H1 (cell line): ENCODE results near the gene NRL. TPM values are rescaled to one million over a fixed set of nuclear protein-coding genes. Genes with fewer than 3 reads are reported as not detected.

ENCODE experiments used
- CHD1 ChIP-seq: IDR thresholded peaks from 2 replicates; pipeline ENCODE4 v1.6.1; 2012; ENCODE audit warnings: low read depth, low read length, improper control_type of control experiment
- GABPA ChIP-seq: IDR thresholded peaks from 2 replicates; pipeline ENCODE4 v1.6.1; 2011; ENCODE audit warnings: mild to moderate bottlenecking, low read length, moderate library complexity, borderline replicate concordance; ENCODE audit not compliant: insufficient read depth
- POU5F1 ChIP-seq: IDR thresholded peaks from 2 replicates; pipeline ENCODE4 v1.6.1; 2011; ENCODE audit warnings: low read depth, mild to moderate bottlenecking, low read length, moderate library complexity
- SP1 ChIP-seq: IDR thresholded peaks from 2 replicates; pipeline ENCODE4 v1.6.1; 2011; ENCODE audit warnings: low read depth, low read length
- TAF1 ChIP-seq: IDR thresholded peaks from 2 replicates; pipeline ENCODE4 v1.6.1; 2011; ENCODE audit warnings: mild to moderate bottlenecking, low read depth, low read length
- polyA plus RNA-seq, 7 experiments: library from polyadenylated mRNA; depleted of rRNA in 3 of 7; stranded (reverse) in 5 of 7; unstranded in 2 of 7; fragments of >200 nt in 5 of 7; fragments of 200-250 nt in 2 of 7; gene quantifications; 1 replicate in 5 of 7; 2 replicates in 1 of 7; 4 replicates in 1 of 7; pipeline versions ENCODE4 v1.2.1 to v1.2.3, GENCODE V29; 2011 to 2013; ENCODE audit warnings: missing spikeins in 2 of 7, mixed read lengths in 2 of 7
- total RNA-seq: library from RNA; stranded (reverse); fragmentation: NEBNext Ultra II Directional; extraction: Animal tissue kit (Norgen Biotek cat#: 25700); gene quantifications from 2 replicates; pipeline ENCODE4 v1.2.1, GENCODE V29; 2021

The NRL gene
- total and polyA plus RNA-seq, 2 of the 8 experiments (the other 6 are each of a cell fraction or from before 2014, with no cell fraction given) = 1.1 to 2.2 TPM

GRCh38 chr14:24053548-24054323 is 61.0 kb downstream of the NRL start (continued):
- TF ChIP-seq SP1 (no peak), POU5F1 (no peak), TAF1 (no peak), GABPA (no peak), CHD1 (no peak)
- TF ChIP-seq, all 59 proteins: peak for 0
